NOMO-1 treated with dmso at 0.1 percent for 144 hours (cell line): ENCODE measurements around the gene POU4F1.

Source experiments
- DNase-seq: peaks from one replicate; lab custom pipeline; 2025; ENCODE audit not compliant: unreplicated experiment; lab: John Stamatoyannopoulos, UW

The POU4F1 gene

DNA sequence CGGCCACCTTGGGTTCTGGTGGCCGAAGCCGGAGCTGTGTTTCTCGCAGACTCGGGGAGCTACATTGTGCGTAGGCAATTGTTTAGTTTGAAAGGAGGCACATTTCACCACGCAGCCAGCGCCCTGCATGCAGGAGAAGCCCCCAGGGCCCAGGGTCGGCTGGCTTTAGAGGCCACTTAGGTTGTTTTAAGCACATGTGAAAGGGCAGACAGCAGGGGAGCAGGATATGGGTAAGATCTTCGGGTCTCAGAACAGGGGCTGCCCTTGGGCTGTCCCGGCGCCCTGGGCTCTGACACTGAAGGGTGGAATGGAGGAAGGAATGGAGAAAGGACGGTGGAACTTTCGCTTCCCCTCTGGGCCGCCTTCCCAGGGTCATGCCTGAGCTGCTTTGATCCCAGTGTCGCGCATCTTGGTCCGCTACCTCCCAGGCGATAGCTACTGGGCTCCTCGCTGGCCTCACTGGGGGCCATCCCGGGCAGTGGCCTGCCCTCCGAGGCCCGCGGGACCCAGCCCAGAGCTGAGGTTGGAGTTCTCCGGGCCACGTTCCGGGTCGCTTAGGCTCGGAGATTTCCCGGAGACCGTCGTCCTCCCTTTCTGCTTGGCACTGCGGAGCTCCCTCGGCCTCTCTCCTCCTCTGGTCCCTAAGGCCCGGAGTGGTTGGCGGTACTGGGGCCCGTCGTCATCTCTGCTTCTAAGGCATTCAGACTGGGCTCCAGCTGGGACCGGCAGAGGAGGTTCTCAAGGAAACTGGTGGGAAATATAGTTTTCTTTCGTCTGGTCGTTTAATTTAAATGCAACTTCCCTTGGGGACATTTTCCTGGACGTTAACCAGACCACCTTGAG is 4.3 kb upstream of the POU4F1 start:
- DNase-seq: no peak

DNA sequence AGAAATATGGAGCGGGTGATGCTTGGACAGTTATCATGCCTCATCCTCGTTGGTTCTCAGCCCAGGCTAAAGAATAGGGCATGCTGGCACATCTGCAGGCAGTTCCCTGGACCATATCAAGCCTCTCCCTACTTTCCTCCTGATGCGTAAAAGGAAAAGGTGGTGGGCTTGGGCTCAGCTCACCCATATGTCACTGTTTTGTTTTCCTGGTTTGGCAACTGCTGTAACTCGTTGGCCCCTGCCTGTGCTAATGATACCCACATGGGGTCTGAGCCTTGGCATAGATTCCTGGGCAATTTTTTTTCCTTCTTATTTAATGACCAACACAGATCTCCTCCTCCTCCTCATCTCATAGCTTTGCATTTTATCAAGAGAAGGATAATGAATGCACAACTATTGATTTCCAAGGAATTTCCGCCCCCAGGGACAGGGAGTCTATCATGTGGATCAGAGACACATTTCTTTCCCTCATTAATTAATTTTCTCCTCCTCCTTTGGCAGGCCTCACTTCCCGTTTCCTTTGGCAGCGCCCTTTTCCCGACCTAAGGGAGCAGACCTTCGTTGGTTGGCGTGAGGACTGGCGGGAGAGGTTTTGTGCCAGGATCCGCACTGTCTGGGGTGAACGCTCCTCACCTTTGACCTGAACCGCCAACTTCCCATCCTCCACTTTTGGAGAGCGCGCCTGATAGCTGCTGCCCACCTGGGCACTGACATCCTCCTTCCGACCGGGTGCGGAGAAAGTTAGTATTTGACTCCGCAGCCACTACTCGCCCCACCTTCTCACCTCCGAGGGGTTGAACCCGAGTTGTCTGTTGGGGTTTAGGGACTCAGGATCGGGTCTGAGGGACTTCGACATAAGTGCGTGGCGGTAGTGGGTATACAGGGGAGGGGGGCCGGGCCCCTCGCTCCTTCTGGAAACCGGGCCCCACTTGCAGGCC is 3.4 kb upstream of the POU4F1 start:
- DNase-seq: no peak

DNA sequence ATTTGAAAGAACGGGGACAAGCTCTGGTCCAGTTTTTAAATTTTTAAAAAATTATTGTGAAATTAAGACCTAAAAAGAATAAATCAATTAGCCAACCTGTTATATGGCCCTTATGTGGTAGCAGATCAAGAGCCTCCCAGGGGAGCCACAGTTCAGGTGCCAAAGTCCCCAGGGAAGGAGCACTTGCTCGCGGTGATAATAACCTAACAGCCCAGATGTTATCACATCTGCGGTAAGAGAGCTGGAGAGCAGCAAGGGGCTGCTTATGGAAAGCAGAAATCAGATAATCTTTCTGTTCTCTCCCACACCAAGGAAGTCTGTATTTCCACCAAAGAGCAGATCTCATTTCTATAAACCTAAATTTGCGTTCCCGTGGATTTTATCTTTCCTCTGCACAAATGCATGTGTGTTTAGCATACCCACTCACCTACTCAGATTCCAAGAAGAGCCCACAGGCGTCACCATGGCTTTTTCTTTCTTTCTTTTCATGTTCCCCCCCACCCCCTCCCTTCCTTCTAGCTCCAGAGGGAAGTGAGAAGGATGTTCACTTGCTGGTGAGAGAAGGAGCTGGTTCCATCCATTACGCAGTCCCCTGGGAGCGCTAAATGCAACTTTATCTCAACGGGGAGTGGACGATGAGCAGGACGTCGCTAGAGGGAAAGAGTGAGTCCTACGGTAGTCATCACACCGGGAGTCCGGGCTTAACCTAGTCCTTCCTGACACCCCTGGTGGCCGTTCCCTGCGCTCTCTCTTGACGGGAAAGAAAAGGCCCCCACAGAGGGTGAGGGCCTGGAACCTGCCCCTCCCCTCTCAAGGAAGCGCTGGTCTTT is 1.6 kb upstream of the POU4F1 start:
- DNase-seq: no peak

DNA sequence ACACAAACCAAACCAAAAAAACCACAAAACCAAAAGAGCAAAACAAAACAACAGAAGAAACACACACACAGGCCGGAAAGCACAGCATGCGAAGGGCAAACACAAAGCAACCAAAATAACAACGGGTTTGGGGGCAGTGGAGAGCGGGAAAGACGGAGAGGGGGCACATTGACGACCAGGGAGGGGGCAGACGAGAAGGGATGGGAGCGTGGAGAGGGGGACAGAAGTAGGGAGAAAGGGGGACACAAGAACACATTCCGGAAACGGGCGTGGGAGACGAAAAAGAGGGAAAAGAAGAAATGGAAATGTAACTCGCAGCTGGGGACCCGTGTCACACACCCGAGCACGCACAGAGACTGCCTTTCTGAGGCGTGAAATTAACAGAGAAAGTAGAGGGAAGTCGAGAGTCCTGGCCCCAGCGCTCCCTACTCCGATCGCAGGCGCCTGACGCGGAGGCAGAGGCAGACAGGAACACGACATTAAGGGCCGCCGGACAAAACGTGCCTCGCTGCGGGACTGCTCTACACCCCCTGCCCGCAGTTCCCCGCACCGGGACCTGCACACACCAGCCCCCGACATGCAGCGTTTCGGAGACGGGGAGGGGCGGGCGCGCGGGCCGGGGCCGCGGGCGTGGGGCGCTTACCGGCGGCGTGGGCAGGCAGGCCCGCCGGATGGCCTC is 652 bp downstream of the POU4F1 start:
- peak; percentile 51 for DNase-seq

DNA sequence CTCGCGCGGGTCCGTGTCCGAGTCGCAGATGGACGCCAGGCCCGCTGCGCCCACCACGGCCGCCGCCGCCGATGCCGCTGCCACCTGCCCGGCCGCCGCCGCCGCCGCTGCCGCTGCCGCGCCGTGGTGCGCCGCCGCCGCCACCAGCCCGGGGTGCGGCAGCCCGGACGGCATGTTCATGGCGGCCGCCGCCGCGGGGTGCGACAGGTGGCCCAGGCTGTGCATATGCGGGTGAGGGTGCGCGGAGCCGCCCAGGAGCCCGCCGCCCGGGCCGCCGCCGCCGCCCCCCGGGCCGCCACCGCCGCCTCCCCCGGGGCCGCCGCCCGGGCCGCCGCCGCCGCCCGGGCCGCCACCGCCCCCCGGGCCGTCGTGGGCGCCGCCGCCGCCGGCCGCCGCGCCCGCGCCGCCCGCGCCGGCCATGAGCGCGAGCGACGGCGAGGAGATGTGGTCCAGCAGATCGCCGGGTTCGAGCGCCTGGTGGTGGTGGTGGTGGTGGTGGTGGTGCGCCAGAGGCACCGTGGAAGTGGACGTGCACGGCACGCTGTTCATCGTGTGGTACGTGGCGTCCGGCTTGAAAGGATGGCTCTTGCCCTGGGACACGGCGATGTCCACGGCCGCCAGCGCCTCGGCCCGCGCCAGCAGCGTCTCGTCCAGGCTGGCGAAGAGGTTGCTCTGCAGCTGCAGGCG is 1.3 kb downstream of the POU4F1 start:
- no peak for DNase-seq

DNA sequence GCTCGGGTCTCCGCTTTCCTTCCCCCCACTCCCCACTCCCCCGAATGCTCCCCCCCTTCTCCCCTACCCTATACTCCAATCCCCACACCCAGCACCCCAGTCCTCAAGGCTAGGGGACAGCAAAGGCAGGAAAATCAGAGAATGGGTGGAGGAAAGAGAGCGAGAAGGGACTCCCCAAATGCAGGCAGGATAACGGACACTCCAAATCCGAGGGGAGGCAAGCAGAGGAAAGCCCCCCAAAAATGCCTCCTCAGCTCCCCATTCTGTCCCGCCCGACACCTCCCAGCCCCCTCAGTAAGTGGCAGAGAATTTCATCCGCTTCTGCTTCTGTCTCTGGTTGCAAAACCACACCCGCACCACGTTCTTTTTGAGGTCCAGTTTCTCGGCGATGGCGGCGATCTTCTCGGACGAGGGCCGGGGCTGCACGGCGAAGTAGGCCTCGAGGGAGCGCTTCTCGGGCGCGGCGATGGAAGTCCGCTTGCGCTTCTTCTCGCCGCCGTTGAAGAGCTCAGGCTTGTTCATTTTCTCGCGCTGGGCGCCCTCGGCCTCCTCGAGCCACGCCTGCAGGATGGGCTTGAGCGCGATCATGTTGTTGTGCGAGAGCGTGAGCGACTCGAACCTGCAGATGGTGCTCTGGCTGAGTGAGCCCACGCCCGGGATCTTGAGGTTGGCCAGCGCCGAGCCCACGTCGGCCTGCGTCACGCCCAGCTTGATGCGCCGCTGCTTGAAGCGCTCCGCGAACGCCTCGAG is 2.1 kb downstream of the POU4F1 start:
- no peak for DNase-seq

DNA sequence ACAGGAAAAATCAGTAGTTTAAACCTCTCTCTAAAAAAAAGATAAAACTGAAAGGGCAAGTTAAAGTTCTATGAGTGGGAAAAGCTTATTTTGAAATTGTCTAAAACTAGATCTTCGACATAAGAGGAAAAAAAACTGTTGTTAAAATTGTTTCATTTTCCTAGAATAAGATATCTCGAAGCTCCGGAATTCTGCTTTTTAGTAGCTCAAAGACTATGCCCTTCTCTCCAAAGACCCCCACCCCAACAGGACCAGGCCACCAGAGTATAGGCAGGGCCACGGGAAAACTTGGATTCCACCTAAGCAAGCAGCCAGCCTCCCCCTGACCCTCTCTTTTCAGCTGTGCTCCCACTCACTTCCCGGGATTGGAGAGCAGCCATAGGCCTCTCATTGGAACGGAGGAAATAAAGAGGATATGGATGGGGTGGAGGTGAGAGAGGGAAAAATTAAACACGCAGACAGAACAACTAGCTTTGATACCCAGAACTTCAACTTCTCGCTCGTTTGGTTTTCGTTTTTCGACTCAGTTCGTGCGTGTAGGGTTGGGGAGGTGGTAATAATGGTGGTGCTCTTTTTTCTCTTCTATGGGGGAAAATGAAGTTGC is 3.0 kb downstream of the POU4F1 start:
- no peak for DNase-seq

DNA sequence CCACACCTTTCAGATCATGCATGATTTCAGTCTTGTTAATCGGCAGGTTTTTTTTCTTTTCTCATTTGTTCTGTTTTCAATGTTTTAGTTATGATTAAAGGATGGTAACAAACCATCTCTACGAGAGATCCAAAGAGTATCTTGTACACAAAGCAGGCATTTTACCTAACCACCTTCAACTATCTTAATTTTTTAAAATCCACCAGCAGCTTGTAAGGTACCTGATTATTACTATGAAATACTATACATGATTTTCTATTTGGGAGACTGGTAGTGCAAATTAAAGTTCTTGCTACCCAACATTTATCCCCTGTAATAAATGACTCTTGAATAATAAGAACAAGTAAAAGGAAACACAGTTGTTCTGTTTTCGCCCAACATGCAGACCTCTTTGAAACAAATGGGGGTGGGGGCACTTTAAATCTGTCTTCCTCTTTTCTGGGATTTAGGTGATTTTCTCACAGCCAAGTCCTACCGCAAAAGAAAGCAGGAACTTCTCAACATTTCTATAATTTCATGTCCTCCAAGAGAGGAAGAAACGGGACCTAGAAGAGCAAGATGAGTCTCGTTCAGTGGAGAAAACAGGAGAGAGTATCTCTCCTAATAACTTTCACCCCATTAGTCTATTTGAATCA is 3.6 kb downstream of the POU4F1 start:
- no peak for DNase-seq

DNA sequence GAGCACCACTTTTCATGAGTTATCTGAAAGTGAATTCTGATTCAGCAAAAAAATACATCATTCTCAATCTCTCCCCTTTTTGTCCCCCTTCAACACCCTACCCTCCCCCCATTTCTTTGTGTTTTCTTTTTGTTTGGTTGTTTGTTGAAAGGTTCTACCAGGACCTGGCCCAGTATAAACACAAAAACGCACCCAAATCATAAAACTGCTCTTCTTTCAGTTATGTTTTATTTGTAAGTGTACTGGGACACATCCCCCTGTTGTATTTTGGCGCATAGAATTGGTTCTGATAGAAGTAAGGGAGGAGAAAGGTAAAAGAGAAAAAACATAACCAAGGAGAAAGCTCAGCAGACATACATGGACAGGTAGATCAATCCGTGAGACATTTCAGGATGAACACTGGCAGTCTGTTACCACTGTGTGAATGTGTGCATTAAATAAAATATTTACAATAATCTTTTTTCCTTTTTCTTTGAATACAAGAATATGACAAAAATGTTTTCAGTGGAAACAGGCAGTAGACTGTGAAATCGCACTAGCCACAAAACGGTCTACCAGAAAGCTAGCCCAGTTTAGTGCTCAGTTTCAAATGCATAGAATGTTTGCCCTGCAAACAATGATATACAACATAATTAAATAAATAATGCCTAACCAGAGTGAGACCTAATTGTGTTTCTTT is 4.2 kb downstream of the POU4F1 start:
- DNase-seq: no peak

DNA sequence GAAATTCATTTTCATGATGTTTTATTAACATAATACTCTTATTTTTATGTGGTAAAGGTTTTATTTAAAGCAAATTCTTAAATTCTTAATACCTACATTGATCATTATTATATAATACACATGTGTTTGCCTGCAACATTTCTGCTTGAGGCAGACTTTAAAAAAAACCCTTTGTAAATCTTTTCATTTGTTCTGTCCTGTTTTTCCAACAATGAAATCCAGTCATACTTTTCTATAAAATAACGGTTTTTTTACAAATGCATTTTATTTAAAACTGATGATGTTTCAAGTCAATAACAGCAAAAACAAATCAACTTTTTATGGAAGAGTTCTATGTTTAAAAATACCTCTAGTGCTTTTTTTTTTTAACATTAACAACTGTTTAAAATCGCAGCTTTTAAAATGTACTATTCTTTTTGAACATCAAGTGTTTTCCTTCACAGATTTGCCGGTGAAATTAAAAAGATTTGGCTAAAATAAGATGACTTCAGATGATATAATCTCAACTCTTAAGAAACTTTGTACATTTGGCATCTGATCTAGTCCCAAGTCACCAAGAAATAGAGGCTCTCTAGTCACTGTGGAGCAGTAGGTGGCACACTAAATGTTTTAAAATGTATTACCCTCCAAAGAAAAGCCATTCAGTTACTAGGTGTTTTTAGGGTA is 5.1 kb downstream of the POU4F1 start:
- no peak for DNase-seq

DNA sequence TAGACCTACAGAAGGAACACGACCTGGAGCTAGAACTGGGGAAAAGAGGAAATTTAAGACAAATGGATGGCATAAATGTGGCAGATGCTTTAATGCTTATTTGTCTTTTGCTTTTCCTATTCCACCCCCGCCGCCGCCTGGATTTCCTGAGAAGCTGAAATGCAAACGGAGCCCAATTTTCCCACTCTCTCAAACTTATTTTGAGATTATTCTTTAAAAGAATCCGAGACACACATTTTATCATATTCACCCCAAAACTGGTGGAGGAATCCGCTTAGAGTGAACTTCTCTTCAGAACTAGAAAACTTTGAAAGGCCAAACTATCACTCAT is 5.8 kb downstream of the POU4F1 start:
- DNase-seq: no peak

DNA sequence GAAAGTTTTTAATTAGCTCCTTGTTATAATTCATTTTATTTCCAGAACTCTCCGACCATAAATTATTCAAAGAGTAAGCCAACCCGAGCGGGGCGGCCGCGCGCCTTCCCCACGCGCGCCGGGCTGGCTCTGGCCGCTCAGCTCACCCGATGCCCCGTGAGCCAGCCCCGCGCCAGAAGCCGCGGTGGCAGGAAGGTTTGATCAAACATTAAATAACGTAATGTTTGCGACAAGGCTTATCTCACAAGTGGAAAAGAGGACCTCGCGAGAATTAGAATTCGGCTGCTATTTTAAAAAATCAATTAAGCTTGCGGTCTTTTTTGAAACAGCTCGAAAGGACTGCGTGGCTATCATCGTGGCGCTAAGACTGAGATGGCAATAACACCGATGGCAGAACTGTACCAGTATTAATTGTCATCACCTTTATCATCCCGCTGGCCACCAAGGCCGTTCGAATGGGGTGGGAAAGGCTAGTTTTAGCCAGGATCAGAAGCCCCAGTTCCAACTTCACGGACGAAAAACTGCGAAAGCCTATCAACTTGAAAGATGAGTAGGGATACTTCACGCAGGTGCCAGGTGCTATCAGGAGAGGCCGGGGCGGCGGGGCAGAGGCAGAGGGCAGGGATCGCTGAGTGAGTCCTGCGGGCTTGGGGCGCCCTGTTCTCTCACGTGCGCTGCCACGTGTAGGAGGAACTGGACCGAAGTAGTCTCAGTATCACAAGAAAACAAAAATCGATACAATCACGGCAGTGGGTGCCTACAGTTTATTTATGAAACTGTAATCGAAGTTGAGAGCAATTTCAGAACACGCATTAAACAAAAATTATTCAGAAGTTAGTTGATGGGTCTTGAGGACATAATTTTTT is 6.4 kb downstream of the POU4F1 start:
- DNase-seq: no peak

DNA sequence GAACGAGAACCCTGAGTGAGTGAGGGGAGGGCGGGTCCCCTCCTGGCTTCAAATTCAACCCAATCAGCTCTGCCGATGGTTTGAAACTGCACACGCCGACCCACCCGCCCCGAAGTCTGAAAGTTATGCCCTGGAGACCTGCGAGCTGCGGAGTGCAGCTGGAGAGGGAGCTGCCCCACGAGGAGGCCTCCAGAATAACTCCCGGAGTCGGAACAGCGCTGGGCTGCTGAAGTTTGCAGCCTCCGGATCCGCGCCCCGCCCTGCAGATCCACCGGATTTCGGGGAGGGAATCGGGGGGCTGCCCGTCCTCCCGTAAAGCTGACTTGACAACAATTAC is 7.0 kb downstream of the POU4F1 start:
- no peak for DNase-seq

DNA sequence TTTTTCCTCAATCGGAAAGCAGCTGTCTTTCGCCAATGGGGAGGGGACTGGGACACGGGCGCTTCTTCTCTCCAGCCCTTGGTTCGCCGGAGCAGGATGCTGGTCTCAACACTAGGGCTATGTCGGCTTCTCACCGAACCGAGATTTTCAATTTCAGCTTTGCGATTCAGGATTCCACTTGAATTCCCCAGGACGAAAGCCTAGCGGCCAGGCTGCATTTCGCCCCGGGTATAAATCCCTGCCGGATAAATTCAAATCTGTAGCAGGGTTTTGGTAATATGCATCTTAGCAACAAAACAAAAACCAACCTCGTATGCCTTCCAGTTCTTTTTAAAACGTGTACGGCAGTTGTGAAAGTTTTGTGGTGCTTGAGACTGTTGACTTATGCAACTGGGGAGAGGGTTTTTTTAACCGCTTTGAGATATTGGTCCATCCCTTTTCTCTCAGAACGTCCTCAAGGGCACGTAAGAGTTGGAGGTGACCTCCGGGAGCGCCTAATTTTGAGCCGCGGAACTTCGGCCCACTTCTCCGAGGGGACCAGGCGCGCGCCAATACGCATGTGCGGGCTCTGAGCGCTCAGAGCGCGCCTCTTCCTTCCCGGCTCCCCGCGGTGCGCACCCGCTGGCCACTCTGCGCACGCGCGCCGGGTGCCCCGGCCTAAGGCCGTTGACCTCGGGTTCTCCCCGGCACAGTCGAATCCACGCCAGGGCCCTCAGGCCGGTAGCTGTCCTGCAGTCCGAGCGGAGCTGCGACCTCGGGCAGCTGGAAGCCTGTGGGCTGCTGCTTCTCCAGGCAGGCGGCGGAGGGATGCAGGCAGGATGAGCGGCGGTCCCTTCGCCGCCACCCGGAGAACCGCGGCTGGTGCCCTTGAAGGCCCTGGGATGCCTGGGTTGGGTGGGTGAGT is 7.6 kb downstream of the POU4F1 start:
- no peak for DNase-seq

DNA sequence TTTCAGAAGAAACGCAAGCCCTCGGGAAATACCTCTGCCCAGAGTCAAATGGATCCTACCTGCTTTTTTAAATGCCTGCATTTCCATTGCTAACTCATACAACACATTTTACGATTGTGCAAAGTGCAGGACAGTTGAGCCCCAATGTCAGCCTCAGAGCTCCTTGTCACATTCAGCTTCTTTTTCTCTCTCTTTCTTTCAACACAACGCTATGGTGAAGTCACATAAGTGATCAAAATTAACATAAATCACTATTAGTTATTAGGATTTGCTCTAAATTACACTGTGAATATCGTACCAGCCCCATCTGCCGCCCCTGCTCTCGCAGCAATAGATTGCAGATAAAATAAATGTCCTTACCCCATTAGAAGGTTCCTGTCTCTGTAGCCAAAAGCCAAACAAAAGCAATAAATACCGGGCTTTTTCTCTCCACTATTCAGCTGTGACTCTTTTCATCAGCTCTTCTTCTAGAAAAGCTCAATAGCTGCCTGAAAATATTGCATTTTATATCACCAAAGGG is 8.8 kb downstream of the POU4F1 start:
- no peak for DNase-seq
